NT2/D1 (cell line): Measurements from ENCODE around the gene KIAA1217.

ENCODE experiments used
- YY1 ChIP-seq: IDR thresholded peaks from 2 replicates; pipeline ENCODE4 v1.6.1; 2011; ENCODE audit not compliant: insufficient read length, insufficient read depth
- ZNF274 ChIP-seq: IDR thresholded peaks from 2 replicates; pipeline ENCODE4 v1.6.1; 2011; ENCODE audit warnings: mild to moderate bottlenecking, low read depth, low read length

- TF ChIP-seq ZNF274: no peak
- no peak for TF ChIP-seq YY1
Measured at GRCh38 chr10:24219963-24220362, 11.0 kb downstream of the KIAA1217 start.
